Mammary epithelial cell (primary cell): Measurements from ENCODE around the gene EWSR1.

Experiments
- CTCF ChIP-seq, 2 donors: IDR thresholded peaks in 1 of 2; conservative IDR thresholded peaks in 1 of 2; 2 replicates each; pipeline ENCODE4 v1.5.1; 2011 to 2012; ENCODE audit warnings: inconsistent platforms in 2 of 2, low read length in 2 of 2, mild to moderate bottlenecking in 2 of 2, control low read depth in 1 of 2, low read depth in 1 of 2; ENCODE audit not compliant: insufficient read depth in 1 of 2; ENCODE audit errors: extremely low read depth in 1 of 2
- EZH2 ChIP-seq: IDR thresholded peaks from 2 replicates; pipeline ENCODE4 v1.6.1; 2012; ENCODE audit warnings: low read length, inconsistent platforms, borderline replicate concordance

GRCh38 chr22:29300807-29301601 lies 32.9 kb downstream of the EWSR1 start:
- TF ChIP-seq CTCF (conservative IDR thresholded peaks at IDR 0.05 in 1 of 2, IDR thresholded peaks at IDR 0.05 in 1 of 2; ENCODE audit: extremely low read depth in 1 of 2, insufficient read depth in 1 of 2, low read depth in 1 of 2, low read length in 2 of 2) (no peak), EZH2 (no peak)
